Activated CD4-positive, alpha-beta T cell treated with anti-CD3 and anti-CD28 coated beads, Interleukin-2, amount 10 ng/mL, durations not matched to agents 7 days and 5 days (primary cell): Measurements from ENCODE around the gene INAVA. TPM values are rescaled to one million over a fixed set of nuclear protein-coding genes. Genes with fewer than 3 reads are reported as not detected.
A peak's percentile ranks its signal among the peaks of the same experiment; 100 is the strongest.

Experiments
- CTCF ChIA-PET: fragments of 350-600 bp; sonication (Branson Sonifier 250); formaldehyde crosslinking; loops from one replicate; lab custom pipeline; 2021; ENCODE audit warnings: antibody characterized with exemption; lab: Charles Lee
- POLR2A ChIA-PET: fragments of 350-600 bp; sonication (Branson Sonifier 250); formaldehyde crosslinking; loops from one replicate; lab custom pipeline; 2021; ENCODE audit warnings: antibody characterized with exemption; lab: Charles Lee
- DNase-seq: peaks from one replicate; pipeline ENCODE4 v3.0.0-alpha.2; 2020
- H3K27ac Mint-ChIP-seq: one replicate; pipeline ENCODE4 v1.8.0; 2021; ENCODE audit warnings: mild to moderate bottlenecking, moderate library complexity, mixed read lengths
- H3K27me3 Mint-ChIP-seq: one replicate; pipeline ENCODE4 v1.8.0; 2021; ENCODE audit warnings: mixed read lengths
- H3K36me3 Mint-ChIP-seq: one replicate; pipeline ENCODE4 v1.8.0; 2021; ENCODE audit warnings: low read depth, mixed read lengths
- H3K4me1 Mint-ChIP-seq: one replicate; pipeline ENCODE4 v1.8.0; 2021; ENCODE audit warnings: mixed read lengths
- H3K4me3 Mint-ChIP-seq: one replicate; pipeline ENCODE4 v1.8.0; 2021; ENCODE audit warnings: mild to moderate bottlenecking, moderate library complexity, mixed read lengths
- H3K9me3 Mint-ChIP-seq: one replicate; pipeline ENCODE4 v1.8.0; 2021; ENCODE audit warnings: mixed read lengths
- total RNA-seq, 2 experiments: library from RNA; stranded (reverse); gene quantifications; one replicate each; pipeline ENCODE4 v1.2.3, GENCODE V29; 2021

INAVA gene
- total RNA-seq, 2 experiments from 2014 or later: not detected

DNA sequence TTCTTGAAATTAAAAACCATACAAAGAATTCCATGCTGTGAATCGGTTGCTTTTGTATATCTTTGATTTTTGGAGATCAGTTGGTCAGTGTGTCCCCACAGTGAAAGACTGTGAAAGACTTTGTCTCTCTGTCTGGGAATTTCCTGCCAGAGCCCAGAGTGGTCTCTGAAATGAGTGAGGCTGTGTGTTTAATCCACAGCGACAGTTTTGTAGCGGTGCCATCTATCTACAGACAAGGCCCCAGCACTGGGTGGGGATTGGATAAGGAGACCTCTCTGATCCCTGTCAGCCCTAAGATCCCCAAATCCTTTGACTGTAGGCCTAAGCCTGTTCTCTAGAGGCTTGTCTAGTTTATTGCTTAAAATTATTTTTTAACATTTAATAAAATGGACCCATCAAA lies 11.6 kb upstream of the INAVA start:
- Mint-ChIP-seq H3K27ac (no peak overlapping the region), H3K9me3 (no peaks in the 10 kb centered on the region), H3K27me3 (peaks cover 37% of the 10 kb centered on the region), H3K36me3 (no peaks in the 10 kb centered on the region), H3K4me1 (peaks cover 24% of the 10 kb centered on the region), H3K4me3 (no peak overlapping the region)
- ChIA-PET CTCF (no interaction called here), POLR2A (no interaction called here)
- DNase-seq: no peak

DNA sequence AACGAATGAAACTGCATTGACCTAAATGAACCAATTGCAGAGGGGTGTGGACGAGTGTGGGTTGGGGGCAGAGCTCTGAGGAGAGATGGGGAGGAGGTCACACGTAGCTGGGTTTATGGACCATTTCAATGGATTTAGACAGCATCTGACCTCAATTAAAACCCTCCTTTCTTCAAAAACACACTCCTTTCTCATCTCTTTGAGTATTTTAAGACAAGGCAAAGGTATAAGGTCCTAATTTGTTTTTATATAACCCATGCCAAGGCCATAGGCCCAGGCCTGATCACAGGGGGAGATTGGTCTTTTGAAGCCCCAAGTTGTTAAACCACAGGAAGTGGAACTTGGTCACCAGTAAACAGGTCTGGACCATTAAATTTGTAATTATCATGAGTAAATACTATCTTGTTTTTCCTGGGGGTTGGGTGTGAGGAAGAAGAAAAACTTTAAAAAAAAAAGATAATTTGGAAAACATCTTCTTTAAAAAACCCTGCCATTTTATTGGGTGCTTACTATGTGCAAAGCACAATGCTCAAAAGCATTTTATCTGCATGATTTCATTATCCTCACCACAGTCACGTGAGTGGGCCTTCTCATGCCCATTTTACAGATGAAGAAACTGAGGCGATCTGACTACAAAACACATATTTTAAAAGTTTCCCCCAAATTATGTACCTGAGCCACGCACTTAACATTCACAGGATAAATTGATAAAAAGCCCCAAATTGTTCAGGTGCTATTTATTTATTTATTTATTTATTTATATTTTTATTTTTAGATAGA lies 8.9 kb upstream of the INAVA start:
- no peak for DNase-seq
- POLR2A ChIA-PET: no interaction called here
- CTCF ChIA-PET: interaction anchor here (0.5 kb wide), 1 partner anchor 99 kb away, joined by 4 read pairs; no protein-coding TSS in a partner anchor

DNA sequence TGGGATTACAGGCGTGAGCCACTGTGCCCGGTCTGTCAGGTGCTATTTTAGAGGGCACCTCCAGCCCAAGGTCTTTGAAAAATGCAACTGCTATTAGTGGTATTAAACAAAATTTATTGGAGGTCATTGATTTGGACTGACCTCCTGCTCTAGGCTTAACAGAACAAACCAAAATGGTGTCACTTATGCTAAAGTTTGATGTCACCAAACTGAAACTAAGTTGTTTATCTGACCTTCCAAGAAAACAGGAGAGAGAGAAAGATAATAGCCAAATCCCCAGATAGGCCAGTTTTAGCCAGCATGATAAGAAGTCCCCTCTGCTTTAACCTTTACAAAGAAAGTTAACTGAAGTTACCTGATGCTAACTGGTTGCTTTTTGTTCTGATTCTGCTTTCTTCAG lies 8.1 kb upstream of the INAVA start:
- Mint-ChIP-seq H3K36me3 (no peaks in the 10 kb centered on the region), H3K27me3 (peaks cover 43% of the 10 kb centered on the region), H3K9me3 (no peaks in the 10 kb centered on the region), H3K4me3 (no peak overlapping the region), H3K4me1 (peaks cover 45% of the 10 kb centered on the region), H3K27ac (no peak overlapping the region)
- ChIA-PET CTCF (interaction anchor here (0.6 kb wide), 1 partner anchor 21 kb away, joined by 4 read pairs; no protein-coding TSS in a partner anchor), POLR2A (no interaction called here)
- DNase-seq: no peak

More for the DNA sequence above, 8.9 kb upstream of the INAVA start:
- H3K36me3 Mint-ChIP-seq: no peaks in the 10 kb centered on the region
- no peaks in the 10 kb centered on the region for H3K9me3 Mint-ChIP-seq
- no peak overlapping the region for H3K4me3 Mint-ChIP-seq
- H3K27me3 Mint-ChIP-seq: peaks cover 43% of the 10 kb centered on the region
- H3K27ac Mint-ChIP-seq: no peak overlapping the region
- peaks cover 43% of the 10 kb centered on the region for H3K4me1 Mint-ChIP-seq

DNA sequence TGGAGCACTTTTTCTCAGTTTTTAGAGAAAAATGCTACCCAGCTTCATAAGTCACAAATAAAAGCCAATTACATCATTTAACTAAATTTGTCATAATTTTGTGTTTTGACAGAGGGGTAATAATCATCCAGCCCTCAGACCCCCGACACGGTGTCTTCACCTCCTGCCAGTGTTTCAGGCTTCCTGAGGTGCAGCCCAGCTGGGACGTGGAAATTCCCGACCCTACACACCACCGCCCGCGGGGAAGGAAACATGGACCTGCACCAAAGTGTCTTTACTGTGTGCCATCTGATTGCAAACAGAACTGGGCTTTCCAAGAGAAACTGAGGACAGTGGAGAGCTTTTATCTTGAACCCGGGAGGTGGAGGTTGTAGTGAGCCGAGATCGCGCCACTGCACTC lies 7.7 kb upstream of the INAVA start:
- no peaks in the 10 kb centered on the region for H3K36me3 Mint-ChIP-seq
- DNase-seq: no peak
- ChIA-PET CTCF (interaction anchor here (0.6 kb wide), 1 partner anchor 21 kb away, joined by 4 read pairs; no protein-coding TSS in a partner anchor), POLR2A (no interaction called here)
- no peaks in the 10 kb centered on the region for H3K9me3 Mint-ChIP-seq
- no peak overlapping the region for H3K4me3 Mint-ChIP-seq
- H3K4me1 Mint-ChIP-seq: peaks cover 48% of the 10 kb centered on the region
- peaks cover 46% of the 10 kb centered on the region for H3K27me3 Mint-ChIP-seq
- no peak overlapping the region for H3K27ac Mint-ChIP-seq

DNA sequence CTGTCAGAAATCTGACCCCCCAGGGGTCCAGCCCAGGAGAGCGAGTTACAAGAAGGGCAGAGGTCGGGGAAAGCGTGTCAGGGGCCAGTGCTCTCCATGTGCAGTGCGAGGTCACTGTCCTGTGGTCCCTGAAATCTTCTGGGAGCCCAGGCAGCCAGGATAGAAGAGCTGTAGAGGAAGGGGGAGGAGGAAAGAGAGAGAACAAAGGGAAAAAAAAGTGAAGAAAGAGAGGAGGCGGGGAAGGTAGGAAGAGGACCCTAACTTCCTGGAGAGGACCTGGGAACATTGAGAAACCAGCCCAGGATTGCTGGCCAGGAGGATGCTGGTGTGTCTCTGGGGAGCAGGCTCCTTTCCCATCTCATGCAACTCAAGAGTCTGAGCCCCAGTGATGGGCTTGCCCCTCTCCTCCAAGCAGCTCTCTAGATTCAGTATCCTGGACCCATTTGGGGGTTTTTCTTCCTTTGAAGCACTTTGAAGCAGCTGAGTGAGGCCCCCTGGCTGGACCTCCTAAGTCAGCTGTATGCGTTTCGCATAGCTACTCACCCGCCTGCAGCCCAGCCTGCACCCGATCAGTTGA lies 6.8 kb upstream of the INAVA start:
- POLR2A ChIA-PET: no interaction called here
- Mint-ChIP-seq H3K36me3 (no peaks in the 10 kb centered on the region), H3K4me1 (peaks cover 51% of the 10 kb centered on the region)

DNA sequence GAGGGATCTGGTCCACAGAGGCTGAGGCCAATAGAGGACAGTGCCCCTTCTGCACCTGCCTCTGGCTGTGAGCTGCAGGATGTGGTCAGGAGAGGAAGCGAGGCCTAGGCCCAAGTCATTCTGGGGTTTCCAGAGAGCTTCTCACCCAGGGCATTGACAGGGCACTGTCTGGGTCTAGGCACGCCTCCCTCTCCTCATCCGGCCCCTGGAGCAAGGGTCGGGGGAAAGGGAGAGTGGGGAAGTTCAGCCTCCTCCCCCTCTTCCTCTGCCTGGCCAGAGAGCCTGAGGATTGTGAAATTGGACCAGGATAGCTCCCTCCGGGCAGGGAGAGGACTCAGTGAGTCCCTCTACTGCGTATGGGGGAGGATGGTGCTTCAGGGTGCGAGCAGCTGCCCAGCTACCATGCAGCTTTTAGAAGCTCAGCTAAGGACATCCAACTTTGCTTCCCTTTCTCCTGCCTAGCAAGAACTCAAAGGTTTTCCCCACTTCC lies 6.3 kb upstream of the INAVA start:
- DNase-seq: peak; percentile 67
- Mint-ChIP-seq H3K9me3 (no peaks in the 10 kb centered on the region), H3K4me1 (peaks cover 51% of the 10 kb centered on the region), H3K4me3 (no peak overlapping the region), H3K36me3 (no peaks in the 10 kb centered on the region), H3K27ac (no peak overlapping the region), H3K27me3 (peaks cover 52% of the 10 kb centered on the region)
- ChIA-PET POLR2A (no interaction called here), CTCF (interaction anchor here (0.6 to 1.6 kb wide), 4 partner anchors 11 to 1146 kb away, joined by 3 to 5 read pairs (median 4); no protein-coding TSS in a partner anchor)

More for the DNA sequence above, 6.8 kb upstream of the INAVA start:
- Mint-ChIP-seq H3K9me3 (no peaks in the 10 kb centered on the region), H3K4me3 (no peak overlapping the region), H3K27ac (no peak overlapping the region), H3K27me3 (peaks cover 51% of the 10 kb centered on the region)
- CTCF ChIA-PET: interaction anchor here (1.2 to 1.4 kb wide), 2 partner anchors 12 to 18 kb away, joined by 4 to 5 read pairs; no protein-coding TSS in a partner anchor
- no peak for DNase-seq

DNA sequence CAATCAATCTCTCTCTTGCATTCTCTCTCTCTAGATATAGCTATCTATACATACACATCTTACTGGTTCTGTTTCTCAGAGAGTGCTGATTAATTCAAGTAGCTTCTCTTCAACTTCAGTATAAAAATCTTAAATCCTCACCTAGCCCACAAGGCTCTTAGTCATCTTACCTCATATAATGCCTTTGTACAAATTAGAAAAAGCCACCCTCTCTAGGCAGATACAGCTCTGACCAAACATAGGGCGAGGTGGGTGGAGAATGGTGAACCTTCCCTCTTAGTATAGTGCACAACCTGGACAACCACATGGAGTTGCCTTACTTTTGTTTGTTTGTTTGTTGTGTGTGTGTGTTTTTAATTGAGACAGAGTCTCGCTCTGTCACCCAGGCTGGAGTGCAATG lies 5.1 kb upstream of the INAVA start:
- H3K27ac Mint-ChIP-seq: no peak overlapping the region
- H3K9me3 Mint-ChIP-seq: no peaks in the 10 kb centered on the region
- H3K4me3 Mint-ChIP-seq: no peak overlapping the region
- peaks cover 51% of the 10 kb centered on the region for H3K4me1 Mint-ChIP-seq
- DNase-seq: no peak
- no peaks in the 10 kb centered on the region for H3K36me3 Mint-ChIP-seq
- CTCF ChIA-PET: interaction anchor here (1.4 to 1.6 kb wide), 2 partner anchors 10 to 12 kb away, joined by 3 to 5 read pairs; no protein-coding TSS in a partner anchor
- peaks cover 57% of the 10 kb centered on the region for H3K27me3 Mint-ChIP-seq
- POLR2A ChIA-PET: no interaction called here

DNA sequence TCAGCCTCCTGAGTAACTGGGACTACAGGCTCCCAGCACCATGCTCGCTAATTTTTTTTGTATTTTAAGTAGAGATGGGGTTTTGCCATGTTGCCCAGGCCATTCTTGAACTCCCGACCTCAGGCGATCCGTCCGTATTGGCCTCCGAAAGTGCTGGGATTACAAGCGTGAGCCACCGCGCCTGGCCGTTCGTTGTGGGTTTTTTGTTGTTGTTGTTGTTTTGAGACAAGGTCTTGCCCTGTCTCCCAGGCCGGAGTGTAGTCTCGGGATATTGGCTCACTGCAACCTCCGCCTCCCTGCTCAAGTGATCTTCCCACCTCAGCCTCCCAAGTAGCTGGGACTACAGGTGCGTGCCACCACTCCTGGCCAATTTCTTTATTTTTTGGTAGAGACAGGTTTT lies 4.7 kb upstream of the INAVA start:
- Mint-ChIP-seq H3K27me3 (peaks cover 58% of the 10 kb centered on the region), H3K4me3 (no peak overlapping the region), H3K36me3 (no peaks in the 10 kb centered on the region), H3K9me3 (no peaks in the 10 kb centered on the region), H3K4me1 (peaks cover 51% of the 10 kb centered on the region), H3K27ac (no peak overlapping the region)
- no peak for DNase-seq
- CTCF ChIA-PET: interaction anchor here (1.6 kb wide), 1 partner anchor 12 kb away, joined by 3 read pairs; no protein-coding TSS in a partner anchor
- POLR2A ChIA-PET: no interaction called here

DNA sequence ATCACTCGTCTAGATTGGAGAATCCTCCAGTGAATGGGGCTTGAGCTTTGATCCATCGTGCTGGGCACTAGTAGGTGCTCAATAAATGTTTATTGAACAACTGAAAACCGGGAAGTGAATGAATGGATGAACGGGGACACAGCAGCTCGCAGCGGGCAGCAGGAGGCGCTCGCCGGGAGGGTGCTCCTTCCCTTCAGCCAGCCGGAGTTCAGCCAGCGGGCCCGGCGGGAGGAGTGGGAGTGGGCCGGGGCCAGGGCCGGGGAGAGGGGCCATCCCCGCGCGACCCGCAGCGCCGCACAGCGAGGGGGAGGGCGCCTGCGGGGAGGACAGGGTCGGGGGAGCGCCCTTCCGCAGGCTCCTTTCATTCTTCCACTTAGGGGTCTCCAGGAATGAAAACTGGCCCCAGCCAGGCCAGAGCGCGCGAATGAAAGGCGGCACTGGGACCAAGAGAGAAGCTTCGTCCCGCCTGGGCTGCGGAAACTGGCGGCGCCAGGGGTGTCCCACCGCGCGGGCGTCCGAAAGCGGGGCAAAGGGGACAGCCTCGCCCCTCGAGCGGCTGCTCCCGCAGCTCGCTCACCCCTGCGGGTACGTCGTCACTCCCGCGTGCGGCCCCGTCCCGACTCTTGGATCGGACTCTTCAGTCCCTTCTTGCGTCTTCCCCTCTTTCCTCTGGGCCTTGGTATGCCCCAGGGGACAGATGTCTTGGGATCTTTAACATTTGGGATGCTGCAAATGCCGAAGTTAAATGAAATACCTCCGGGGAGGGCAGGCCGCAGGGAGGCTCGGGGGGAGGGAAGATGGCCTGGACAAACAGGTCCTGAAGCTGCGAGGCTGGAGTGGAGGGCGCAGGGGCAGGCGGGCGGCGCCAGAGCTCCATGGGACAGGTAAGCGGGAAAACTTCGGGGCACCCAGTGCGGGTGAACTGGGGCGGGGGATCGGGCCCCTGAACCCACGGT lies 3.6 kb upstream of the INAVA start:
- DNase-seq: no peak
- peak overlapping the region; percentile 46 for H3K4me3 Mint-ChIP-seq
- no peak overlapping the region for H3K27ac Mint-ChIP-seq
- no peaks in the 10 kb centered on the region for H3K9me3 Mint-ChIP-seq
- peaks cover 48% of the 10 kb centered on the region for H3K4me1 Mint-ChIP-seq
- H3K27me3 Mint-ChIP-seq: peaks cover 58% of the 10 kb centered on the region
- POLR2A ChIA-PET: no interaction called here
- no peaks in the 10 kb centered on the region for H3K36me3 Mint-ChIP-seq
- CTCF ChIA-PET: interaction anchor here (1.3 kb wide), 2 partner anchors 14 to 25 kb away, joined by 3 read pairs; no protein-coding TSS in a partner anchor

DNA sequence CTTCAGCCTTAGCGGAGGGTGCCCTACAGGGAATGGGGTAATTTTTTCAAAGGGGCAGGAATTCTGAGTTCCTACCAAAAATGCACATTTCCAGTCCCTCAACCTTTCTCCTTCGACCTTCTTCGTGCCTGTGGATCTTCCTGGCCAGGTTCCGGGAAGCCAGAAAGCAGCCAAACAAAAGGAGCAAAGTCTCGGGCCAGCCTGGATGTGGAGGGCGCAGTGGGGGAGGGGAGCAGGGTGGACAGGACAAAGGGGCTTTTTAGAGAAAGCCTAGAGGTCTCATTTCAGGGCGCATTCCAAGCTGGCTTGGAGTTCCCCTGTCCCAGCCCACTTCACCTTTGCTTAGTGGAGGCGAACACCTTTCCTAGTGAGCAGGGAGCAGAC lies 2.9 kb upstream of the INAVA start:
- POLR2A ChIA-PET: no interaction called here
- CTCF ChIA-PET: interaction anchor here (1.3 kb wide), 2 partner anchors 14 to 26 kb away, joined by 3 read pairs; no protein-coding TSS in a partner anchor
- no peaks in the 10 kb centered on the region for H3K9me3 Mint-ChIP-seq
- H3K27me3 Mint-ChIP-seq: peaks cover 58% of the 10 kb centered on the region
- H3K27ac Mint-ChIP-seq: no peak overlapping the region
- DNase-seq: no peak
- H3K36me3 Mint-ChIP-seq: no peaks in the 10 kb centered on the region
- peaks cover 44% of the 10 kb centered on the region for H3K4me1 Mint-ChIP-seq
- H3K4me3 Mint-ChIP-seq: no peak overlapping the region

DNA sequence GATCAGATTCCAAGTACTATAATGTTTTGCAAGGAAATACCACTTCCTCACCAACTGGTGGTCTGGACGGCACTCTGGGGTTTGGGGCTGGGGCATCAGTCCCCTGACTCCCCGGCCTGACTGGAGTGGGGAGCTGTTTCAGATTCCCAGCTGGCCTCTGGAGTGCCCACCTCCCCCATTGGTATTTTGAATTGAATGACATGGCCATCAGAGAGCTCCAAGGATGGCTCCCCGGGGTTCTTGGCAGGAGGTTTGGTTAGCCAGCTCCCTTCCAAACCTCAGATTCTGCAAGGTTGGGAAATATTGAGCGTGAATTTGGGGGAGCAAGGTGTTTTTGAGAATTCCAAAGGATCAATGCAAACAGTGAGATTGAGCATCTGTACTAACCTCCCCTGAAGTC lies 2.2 kb upstream of the INAVA start:
- POLR2A ChIA-PET: no interaction called here
- Mint-ChIP-seq H3K4me1 (peaks cover 39% of the 10 kb centered on the region), H3K27me3 (peaks cover 62% of the 10 kb centered on the region), H3K4me3 (no peak overlapping the region), H3K36me3 (no peaks in the 10 kb centered on the region), H3K27ac (no peak overlapping the region), H3K9me3 (no peaks in the 10 kb centered on the region)
- CTCF ChIA-PET: no interaction called here
- no peak for DNase-seq

DNA sequence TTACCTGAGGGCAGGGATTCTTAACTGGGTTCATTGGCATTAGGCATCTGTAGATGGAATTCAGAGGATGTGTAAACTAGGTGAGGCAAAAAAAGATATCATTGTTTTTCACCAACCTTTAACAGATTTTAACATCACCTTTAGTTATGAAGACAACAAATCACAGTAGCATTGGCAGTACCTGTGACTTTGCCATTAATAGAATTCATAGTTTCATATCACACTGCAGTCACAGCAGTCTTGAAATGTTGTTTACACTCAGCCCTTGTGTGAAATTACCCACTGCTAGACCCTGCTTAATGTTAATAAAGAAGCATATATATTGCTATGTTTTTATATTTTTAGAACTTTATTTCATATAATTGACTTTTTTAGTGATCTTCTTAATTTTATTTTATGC lies 1.7 kb upstream of the INAVA start:
- no peak for DNase-seq
- ChIA-PET POLR2A (no interaction called here), CTCF (no interaction called here)
- H3K27ac Mint-ChIP-seq: no peak overlapping the region
- H3K9me3 Mint-ChIP-seq: no peaks in the 10 kb centered on the region
- H3K4me1 Mint-ChIP-seq: peaks cover 35% of the 10 kb centered on the region
- H3K36me3 Mint-ChIP-seq: no peaks in the 10 kb centered on the region
- no peak overlapping the region for H3K4me3 Mint-ChIP-seq
- H3K27me3 Mint-ChIP-seq: peaks cover 62% of the 10 kb centered on the region
